Fibroblast of lung (primary cell): ENCODE data around the gene SLC9A1. TPM values are rescaled to one million over a fixed set of nuclear protein-coding genes. Genes with fewer than 3 reads are reported as not detected.

Experiments used
- DNase-seq, 2 donors: peaks; one replicate each; pipeline versions ENCODE4 v3.0.0 to v3.0.0-alpha.2; 2010; ENCODE audit warnings: low read depth in 2 of 2
- H2AFZ ChIP-seq: 2 replicates; pipeline ENCODE4 v1.5.1; 2012; ENCODE audit warnings: low read length, control low read depth, inconsistent platforms
- H3K27ac ChIP-seq: 2 replicates; pipeline ENCODE4 v1.5.1; 2011; ENCODE audit warnings: low read length, control low read depth; ENCODE audit not compliant: insufficient read depth
- H3K27me3 ChIP-seq: 2 replicates; pipeline ENCODE4 v1.5.1; 2011; ENCODE audit warnings: mild to moderate bottlenecking, low read length; ENCODE audit not compliant: control insufficient read depth, insufficient read depth
- H3K36me3 ChIP-seq: 2 replicates; pipeline ENCODE4 v1.5.1; 2011; ENCODE audit warnings: low read length; ENCODE audit not compliant: control insufficient read depth, insufficient read depth
- H3K4me1 ChIP-seq: 2 replicates; pipeline ENCODE4 v1.5.1; 2011; ENCODE audit warnings: low read length; ENCODE audit not compliant: control insufficient read depth, insufficient read depth; ENCODE audit errors: extremely low read depth
- H3K4me2 ChIP-seq: 2 replicates; pipeline ENCODE4 v1.5.1; 2011; ENCODE audit warnings: low read length, control low read depth; ENCODE audit not compliant: insufficient read depth; ENCODE audit errors: extremely low read depth
- H3K4me3 ChIP-seq, 4 experiments: fragments of 200-600 bp in 1 of 4; sonication (generic) in 1 of 4; replicated peaks in 1 of 4; 2 replicates each; pipeline ENCODE4 v1.5.1; 2011 to 2016; ENCODE audit warnings: low read length in 4 of 4, low read depth in 3 of 4, mild to moderate bottlenecking in 3 of 4, control low read depth in 2 of 4, inconsistent platforms in 1 of 4, mixed read lengths in 1 of 4; ENCODE audit not compliant: insufficient read depth in 1 of 4; ENCODE audit errors: control extremely low read depth in 1 of 4
- H3K79me2 ChIP-seq: 2 replicates; pipeline ENCODE4 v1.5.1; 2012; ENCODE audit warnings: mild to moderate bottlenecking, low read length, inconsistent platforms; ENCODE audit not compliant: control insufficient read depth, insufficient read depth
- H3K9ac ChIP-seq: 2 replicates; pipeline ENCODE4 v1.5.1; 2011; ENCODE audit warnings: mild to moderate bottlenecking, low read length, control low read depth; ENCODE audit not compliant: insufficient read depth
- H3K9me3 ChIP-seq: 2 replicates; pipeline ENCODE4 v1.5.1; 2012; ENCODE audit warnings: low read depth, low read length; ENCODE audit not compliant: control insufficient read depth, insufficient read depth
- H4K20me1 ChIP-seq: 2 replicates; pipeline ENCODE4 v1.5.1; 2011; ENCODE audit warnings: low read length; ENCODE audit not compliant: control insufficient read depth, insufficient read depth; ENCODE audit errors: extremely low read depth
- EZH2 ChIP-seq: IDR thresholded peaks from 2 replicates; pipeline ENCODE4 v1.5.1; 2012; ENCODE audit warnings: low read length, control low read depth, mild to moderate bottlenecking; ENCODE audit errors: missing control alignments
- polyA plus RNA-seq, 2 donors: library from polyadenylated mRNA; depleted of rRNA in 1 of 2; stranded (reverse) in 1 of 2; unstranded in 1 of 2; fragments of >200 nt; gene quantifications; 2 replicates each; pipeline ENCODE4 v1.2.1, GENCODE V29; 2011 to 2012; ENCODE audit warnings: missing spikeins in 1 of 2
- total RNA-seq: library from RNA; depleted of rRNA; stranded (reverse); fragments of >200 nt; gene quantifications from 2 replicates; pipeline ENCODE4 v1.2.1, GENCODE V29; 2014
- TF ChIP-seq, protein P1 (sequence below), 2 donors: IDR thresholded peaks in 1 of 2; conservative IDR thresholded peaks in 1 of 2; 1 replicate in 1 of 2; 2 replicates in 1 of 2; pipeline ENCODE4 v1.5.1; 2011 to 2012; ENCODE audit warnings: low read length in 2 of 2, control low read depth in 1 of 2, inconsistent platforms in 1 of 2, low read depth in 1 of 2, mild to moderate bottlenecking in 1 of 2

SLC9A1 gene
- total and polyA plus RNA-seq, 2 donors (not counting 1 experiment from before 2014, with no cell fraction given): 4.9 to 10.4 TPM

DNA sequence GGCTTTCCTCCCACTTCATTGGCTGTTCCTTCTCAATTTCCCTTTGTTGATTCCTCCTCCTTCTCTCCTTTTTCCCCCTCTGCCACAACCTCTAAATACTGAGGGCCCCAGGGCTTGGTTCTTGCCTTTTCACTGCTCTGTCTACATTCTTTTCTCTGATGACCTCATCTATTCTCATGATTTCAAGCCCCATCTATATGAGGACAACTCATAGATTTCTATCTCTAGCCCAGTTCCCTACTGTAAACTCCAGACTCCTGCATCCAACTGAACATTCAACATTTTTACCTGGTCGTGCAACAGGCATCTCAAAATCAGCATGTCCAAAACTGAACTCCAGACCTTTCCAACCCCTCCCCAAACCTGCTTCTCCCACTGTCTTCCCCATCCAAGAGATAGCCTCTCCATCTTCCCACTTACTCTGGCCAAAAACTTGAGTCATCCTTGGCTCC, 11.5 kb upstream of the SLC9A1 start:
- DNase-seq: peak in 1 of 2 donors; percentile 29
- Histone ChIP-seq H3K36me3 (no peaks in the 10 kb centered on the region), H3K4me3 (no peak overlapping the region), H3K27me3 (no peaks in the 10 kb centered on the region), H3K9ac (no peak overlapping the region), H3K79me2 (no peaks in the 10 kb centered on the region), H3K9me3 (no peaks in the 10 kb centered on the region), H3K4me1 (peaks cover 2% of the 10 kb centered on the region), H3K4me2 (no peak overlapping the region), H4K20me1 (no peaks in the 10 kb centered on the region), H3K27ac (no peak overlapping the region), H2AFZ (no peak overlapping the region)
- no peak for TF ChIP-seq EZH2
- TF ChIP-seq, protein P1, sequence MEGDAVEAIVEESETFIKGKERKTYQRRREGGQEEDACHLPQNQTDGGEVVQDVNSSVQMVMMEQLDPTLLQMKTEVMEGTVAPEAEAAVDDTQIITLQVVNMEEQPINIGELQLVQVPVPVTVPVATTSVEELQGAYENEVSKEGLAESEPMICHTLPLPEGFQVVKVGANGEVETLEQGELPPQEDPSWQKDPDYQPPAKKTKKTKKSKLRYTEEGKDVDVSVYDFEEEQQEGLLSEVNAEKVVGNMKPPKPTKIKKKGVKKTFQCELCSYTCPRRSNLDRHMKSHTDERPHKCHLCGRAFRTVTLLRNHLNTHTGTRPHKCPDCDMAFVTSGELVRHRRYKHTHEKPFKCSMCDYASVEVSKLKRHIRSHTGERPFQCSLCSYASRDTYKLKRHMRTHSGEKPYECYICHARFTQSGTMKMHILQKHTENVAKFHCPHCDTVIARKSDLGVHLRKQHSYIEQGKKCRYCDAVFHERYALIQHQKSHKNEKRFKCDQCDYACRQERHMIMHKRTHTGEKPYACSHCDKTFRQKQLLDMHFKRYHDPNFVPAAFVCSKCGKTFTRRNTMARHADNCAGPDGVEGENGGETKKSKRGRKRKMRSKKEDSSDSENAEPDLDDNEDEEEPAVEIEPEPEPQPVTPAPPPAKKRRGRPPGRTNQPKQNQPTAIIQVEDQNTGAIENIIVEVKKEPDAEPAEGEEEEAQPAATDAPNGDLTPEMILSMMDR (conservative IDR thresholded peaks at IDR 0.05 in 1 of 2, IDR thresholded peaks at IDR 0.05 in 1 of 2; ENCODE audit: low read depth in 1 of 2, low read length in 2 of 2): no peak

DNA sequence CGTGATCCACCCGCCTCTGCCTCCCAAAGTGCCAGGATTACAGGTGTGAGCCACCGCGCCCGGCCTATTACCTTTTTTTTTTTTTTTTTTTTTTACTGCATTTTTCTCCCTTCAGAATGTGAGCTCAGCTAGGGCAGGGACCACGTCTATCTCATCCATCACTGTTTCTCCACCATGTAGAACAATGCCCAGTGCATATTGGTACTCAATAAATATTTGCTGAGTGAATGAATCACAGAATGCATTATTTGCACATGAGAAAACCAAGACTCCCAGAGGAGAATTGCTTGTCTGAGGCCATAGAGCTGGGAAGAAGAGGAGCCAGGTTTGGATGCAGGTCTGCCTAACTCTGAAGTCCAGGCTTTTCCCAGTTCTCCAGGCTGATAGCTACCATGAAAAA, 8.2 kb upstream of the SLC9A1 start:
- no peak overlapping the region for H2AFZ ChIP-seq
- H3K79me2 ChIP-seq: no peaks in the 10 kb centered on the region
- no peak overlapping the region for H3K4me2 ChIP-seq
- no peaks in the 10 kb centered on the region for H3K9me3 ChIP-seq
- DNase-seq: no peak
- no peaks in the 10 kb centered on the region for H3K36me3 ChIP-seq
- no peak overlapping the region for H3K27ac ChIP-seq
- H3K4me1 ChIP-seq: peaks cover 2% of the 10 kb centered on the region
- no peaks in the 10 kb centered on the region for H3K27me3 ChIP-seq
- no peaks in the 10 kb centered on the region for H4K20me1 ChIP-seq
- TF ChIP-seq, protein P1 (conservative IDR thresholded peaks at IDR 0.05 in 1 of 2, IDR thresholded peaks at IDR 0.05 in 1 of 2; ENCODE audit: low read depth in 1 of 2, low read length in 2 of 2): no peak
- TF ChIP-seq EZH2: no peak
- H3K4me3 ChIP-seq: no peak overlapping the region
- no peak overlapping the region for H3K9ac ChIP-seq

DNA sequence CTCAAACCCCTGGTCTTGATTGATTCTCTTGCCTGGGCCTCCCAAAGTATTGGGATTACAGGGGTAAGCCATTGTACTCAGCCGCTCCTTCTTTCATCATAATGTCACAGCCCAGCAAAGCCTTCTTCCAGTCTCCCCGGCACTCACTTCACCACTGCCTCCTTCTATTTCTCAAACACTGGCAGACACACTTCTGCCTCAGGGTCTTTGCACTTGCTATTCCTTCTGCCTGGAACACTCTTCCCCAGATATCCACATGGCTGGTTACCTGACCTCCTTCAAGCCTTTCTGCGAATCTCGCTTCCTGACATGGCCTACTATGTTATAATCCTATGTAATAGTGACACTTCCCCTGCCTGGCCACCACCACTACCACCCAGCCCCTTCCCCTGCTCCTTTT, 7.2 kb upstream of the SLC9A1 start:
- H3K79me2 ChIP-seq: no peaks in the 10 kb centered on the region
- H3K4me3 ChIP-seq: no peak overlapping the region
- DNase-seq: no peak
- H3K36me3 ChIP-seq: no peaks in the 10 kb centered on the region
- no peak overlapping the region for H3K4me2 ChIP-seq
- no peaks in the 10 kb centered on the region for H3K9me3 ChIP-seq
- H4K20me1 ChIP-seq: no peaks in the 10 kb centered on the region
- H3K4me1 ChIP-seq: peaks cover 2% of the 10 kb centered on the region
- no peaks in the 10 kb centered on the region for H3K27me3 ChIP-seq
- H2AFZ ChIP-seq: no peak overlapping the region
- TF ChIP-seq, protein P1 (conservative IDR thresholded peaks at IDR 0.05 in 1 of 2, IDR thresholded peaks at IDR 0.05 in 1 of 2; ENCODE audit: low read depth in 1 of 2, low read length in 2 of 2): no peak
- TF ChIP-seq EZH2: no peak
- H3K27ac ChIP-seq: no peak overlapping the region
- H3K9ac ChIP-seq: no peak overlapping the region
